Gastroesophageal sphincter (tissue), 4 donors: ENCODE data around the gene CTDSPL2. TPM values are rescaled to one million over a fixed set of nuclear protein-coding genes. Genes with fewer than 3 reads are reported as not detected.
"Not testable (repeated sequence)": the region's sequence is repeated elsewhere in the genome, so short reads cannot be mapped to it uniquely, and the experiment has no call there.

ENCODE experiments used
- ATAC-seq: fragments of 150-250 bp; one replicate; pipeline ENCODE4 v1.9.1; 2016; ENCODE audit warnings: mild to moderate bottlenecking, moderate library complexity
- H3K27ac ChIP-seq, 4 donors: fragments of 200-600 bp; sonication (generic) in 3 of 4; 1 replicate in 3 of 4; 2 replicates in 1 of 4; pipeline ENCODE4 v1.5.1; 2016 to 2019
- H3K27me3 ChIP-seq: fragments of 200-600 bp; sonication (generic); one replicate; pipeline ENCODE4 v1.5.1; 2019
- H3K36me3 ChIP-seq, 2 donors: fragments of 200-600 bp; sonication (generic); one replicate each; pipeline ENCODE4 v1.5.1; 2019; ENCODE audit warnings: control low read depth in 1 of 2
- H3K4me1 ChIP-seq, 3 donors: fragments of 200-600 bp; sonication (generic); 1 replicate in 2 of 3; 2 replicates in 1 of 3; pipeline ENCODE4 v1.5.1; 2016 to 2019; ENCODE audit warnings: control low read depth in 2 of 3
- H3K4me3 ChIP-seq, 2 donors: fragments of 200-600 bp; sonication (generic); one replicate each; pipeline ENCODE4 v1.5.1; 2019; ENCODE audit warnings: mild to moderate bottlenecking in 1 of 2, moderate library complexity in 1 of 2
- H3K9me3 ChIP-seq, 3 donors: fragments of 200-600 bp; sonication (generic); one replicate each; pipeline ENCODE4 v1.5.1; 2017 to 2019; ENCODE audit warnings: control low read depth in 2 of 3
- EP300 ChIP-seq: sonication (generic); formaldehyde crosslinking; IDR thresholded peaks from one replicate; pipeline ENCODE4 v1.6.1; 2017; ENCODE audit warnings: antibody characterized with exemption, mild to moderate bottlenecking
- POLR2A ChIP-seq, 2 donors: fragments of 450-650 bp; IDR thresholded peaks; one replicate each; pipeline ENCODE4 v1.6.1; 2017; ENCODE audit warnings: antibody characterized with exemption in 2 of 2, mild to moderate bottlenecking in 2 of 2, moderate library complexity in 1 of 2
- POLR2AphosphoS5 ChIP-seq: sonication (generic); formaldehyde crosslinking; IDR thresholded peaks from one replicate; pipeline ENCODE4 v1.6.1; 2017; ENCODE audit warnings: antibody characterized with exemption
- WGBS, 2 donors: methylation state at CpG; one replicate each; pipeline ENCODE4 v1.1.5; 2018; ENCODE audit warnings: low coverage in 1 of 2; 5-methylcytosine and 5-hydroxymethylcytosine counted together
- total RNA-seq, 4 donors: library from RNA; depleted of rRNA; stranded (reverse); fragments of >200 nt; gene quantifications; one replicate each; pipeline ENCODE4 v1.1.0, GENCODE V29; 2016
- TF ChIP-seq, protein P1 (sequence below), 4 experiments: fragments of 200-600 bp in 2 of 4; fragments of 450-650 bp in 2 of 4; sonication (generic) in 1 of 4; IDR thresholded peaks; one replicate each; pipeline ENCODE4 v1.5.1; 2017 to 2019; ENCODE audit warnings: antibody characterized with exemption in 4 of 4, mild to moderate bottlenecking in 2 of 4, moderate library complexity in 2 of 4

Gene CTDSPL2
- total RNA-seq, 4 donors from 2014 or later, result 31.6 to 74.7 (median 46.9) TPM

DNA sequence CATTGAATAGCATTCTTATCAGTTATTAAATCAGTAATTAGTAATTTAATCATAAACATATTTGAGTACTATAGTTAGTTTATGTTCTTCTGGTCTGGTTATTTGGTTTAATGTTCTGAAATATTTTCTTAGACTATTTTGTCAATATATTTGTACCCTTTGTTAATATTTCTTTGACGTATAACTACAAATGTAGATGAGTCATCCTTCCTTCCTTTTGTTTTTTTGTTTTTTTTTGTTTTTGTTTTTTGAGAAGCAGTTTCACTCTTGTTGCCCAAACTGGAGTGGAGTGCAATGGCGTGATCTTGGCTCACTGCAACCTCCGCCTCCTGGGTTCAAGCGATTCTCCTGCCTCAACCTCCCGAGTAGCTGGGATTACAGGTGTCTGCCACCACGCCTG is 92.1 kb downstream of the CTDSPL2 start:
- ATAC-seq, result no peak
- no peaks in the 10 kb centered on the region for H3K9me3 ChIP-seq
- H3K4me3 ChIP-seq, result no peak overlapping the region
- no peaks in the 10 kb centered on the region for H3K27me3 ChIP-seq
- H3K36me3 ChIP-seq, result peaks cover 0 to 82% of the 10 kb centered on the region in 2 donors
- no peaks in the 10 kb centered on the region for H3K4me1 ChIP-seq
- no peak overlapping the region for H3K27ac ChIP-seq
- WGBS, 2 donors, result 91 to 97% methylated on average over 3 to 6 of the region's 6 CpGs
- TF ChIP-seq, protein P1, sequence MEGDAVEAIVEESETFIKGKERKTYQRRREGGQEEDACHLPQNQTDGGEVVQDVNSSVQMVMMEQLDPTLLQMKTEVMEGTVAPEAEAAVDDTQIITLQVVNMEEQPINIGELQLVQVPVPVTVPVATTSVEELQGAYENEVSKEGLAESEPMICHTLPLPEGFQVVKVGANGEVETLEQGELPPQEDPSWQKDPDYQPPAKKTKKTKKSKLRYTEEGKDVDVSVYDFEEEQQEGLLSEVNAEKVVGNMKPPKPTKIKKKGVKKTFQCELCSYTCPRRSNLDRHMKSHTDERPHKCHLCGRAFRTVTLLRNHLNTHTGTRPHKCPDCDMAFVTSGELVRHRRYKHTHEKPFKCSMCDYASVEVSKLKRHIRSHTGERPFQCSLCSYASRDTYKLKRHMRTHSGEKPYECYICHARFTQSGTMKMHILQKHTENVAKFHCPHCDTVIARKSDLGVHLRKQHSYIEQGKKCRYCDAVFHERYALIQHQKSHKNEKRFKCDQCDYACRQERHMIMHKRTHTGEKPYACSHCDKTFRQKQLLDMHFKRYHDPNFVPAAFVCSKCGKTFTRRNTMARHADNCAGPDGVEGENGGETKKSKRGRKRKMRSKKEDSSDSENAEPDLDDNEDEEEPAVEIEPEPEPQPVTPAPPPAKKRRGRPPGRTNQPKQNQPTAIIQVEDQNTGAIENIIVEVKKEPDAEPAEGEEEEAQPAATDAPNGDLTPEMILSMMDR (IDR thresholded peaks at IDR 0.05), result no peak
- TF ChIP-seq POLR2A (IDR thresholded peaks at IDR 0.05), result no peak
- no peak for TF ChIP-seq POLR2AphosphoS5
- TF ChIP-seq EP300, result no peak

DNA sequence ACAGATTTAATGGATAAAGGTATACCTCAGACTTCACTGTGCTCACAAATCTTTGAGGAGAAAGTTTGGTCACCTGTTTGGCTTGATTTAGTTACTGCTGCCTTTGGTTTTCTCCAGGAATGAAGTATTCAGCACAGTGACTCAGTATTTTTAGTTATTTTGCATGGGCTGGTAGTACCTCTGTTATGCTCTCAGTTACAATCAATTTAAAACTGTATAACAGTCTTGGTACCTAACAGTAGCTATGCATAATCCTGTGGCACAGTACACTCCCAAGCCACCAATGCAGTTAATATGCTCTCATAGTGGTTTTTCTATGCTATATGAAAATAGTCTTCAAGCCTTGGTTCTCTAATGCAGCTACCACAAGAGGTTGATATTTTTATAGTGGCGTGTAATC is 97.6 kb downstream of the CTDSPL2 start:
- no peaks in the 10 kb centered on the region for H3K27me3 ChIP-seq
- H3K27ac ChIP-seq, result no peak overlapping the region
- WGBS, 2 donors, result 100% methylated on average over 1 of the region's 1 CpG
- no peak for TF ChIP-seq POLR2A (IDR thresholded peaks at IDR 0.05)
- no peak for TF ChIP-seq POLR2AphosphoS5
- no peak for TF ChIP-seq EP300
- TF ChIP-seq, protein P1 (IDR thresholded peaks at IDR 0.05), result no peak
- peaks cover 0 to 52% of the 10 kb centered on the region in 2 donors for H3K36me3 ChIP-seq
- ATAC-seq, result no peak
- H3K4me3 ChIP-seq, result no peak overlapping the region
- H3K4me1 ChIP-seq, result no peaks in the 10 kb centered on the region
- no peaks in the 10 kb centered on the region for H3K9me3 ChIP-seq

GRCh38 chr15:44527241-44527640 is 99.8 kb downstream of the CTDSPL2 start:
- Histone ChIP-seq H3K36me3 (peaks cover 0 to 39% of the 10 kb centered on the region in 2 donors), H3K9me3 (no peaks in the 10 kb centered on the region), H3K27ac (no peak overlapping the region), H3K27me3 (no peaks in the 10 kb centered on the region), H3K4me1 (no peaks in the 10 kb centered on the region), H3K4me3 (no peak overlapping the region)
- ATAC-seq, result no peak
- 75 to 88% methylated on average over 2 of the region's 2 CpGs for WGBS, 2 donors
- no peak for TF ChIP-seq POLR2A (IDR thresholded peaks at IDR 0.05)
- TF ChIP-seq, protein P1 (IDR thresholded peaks at IDR 0.05), result no peak
- TF ChIP-seq POLR2AphosphoS5, result no peak
- no peak for TF ChIP-seq EP300

GRCh38 chr15:44529864-44530604 is 102.6 kb downstream of the CTDSPL2 start:
- H3K9me3 ChIP-seq, result no peaks in the 10 kb centered on the region
- H3K4me1 ChIP-seq, result peaks cover 0 to 3% (median 1%) of the 10 kb centered on the region in 3 donors
- no peak overlapping the region for H3K4me3 ChIP-seq
- WGBS, 2 donors, result 61 to 78% methylated on average over 7 to 9 of the region's 10 CpGs
- no peaks in the 10 kb centered on the region for H3K27me3 ChIP-seq
- ATAC-seq, result no peak
- TF ChIP-seq EP300, result no peak
- TF ChIP-seq, protein P1 (IDR thresholded peaks at IDR 0.05), result no peak
- TF ChIP-seq POLR2A (IDR thresholded peaks at IDR 0.05), result no peak
- no peak for TF ChIP-seq POLR2AphosphoS5
- H3K36me3 ChIP-seq, result peaks cover 0 to 24% of the 10 kb centered on the region in 2 donors
- no peak overlapping the region for H3K27ac ChIP-seq

- no peak for TF ChIP-seq POLR2AphosphoS5
- no peak for TF ChIP-seq EP300
- TF ChIP-seq POLR2A (IDR thresholded peaks at IDR 0.05), result no peak
- TF ChIP-seq, protein P1 (IDR thresholded peaks at IDR 0.05), result no peak
- Histone ChIP-seq H3K36me3 (peaks cover 0 to 19% of the 10 kb centered on the region in 2 donors), H3K4me3 (no peak overlapping the region), H3K27me3 (no peaks in the 10 kb centered on the region), H3K9me3 (no peaks in the 10 kb centered on the region), H3K27ac (no peak overlapping the region), H3K4me1 (peaks cover 0 to 9% (median 7%) of the 10 kb centered on the region in 3 donors)
- 86 to 96% methylated on average over 3 of the region's 3 CpGs for WGBS, 2 donors
- no peak for ATAC-seq
Measured at GRCh38 chr15:44530653-44531052, 103.2 kb downstream of the CTDSPL2 start.

GRCh38 chr15:44532275-44532674 is 104.8 kb downstream of the CTDSPL2 start:
- H3K27me3 ChIP-seq, H3K27ac ChIP-seq, H3K4me3 ChIP-seq, ATAC-seq, H3K9me3 ChIP-seq: not testable (repeated sequence)
- Histone ChIP-seq H3K36me3 (peaks cover 0 to 19% of the 10 kb centered on the region in 2 donors), H3K4me1 (peaks cover 0 to 13% (median 10%) of the 10 kb centered on the region in 3 donors)
- 73 to 100% methylated on average over 2 of the region's 5 CpGs for WGBS, 2 donors
